ENCODE data around the gene ZFC3H1. TPM values are rescaled to one million over a fixed set of nuclear protein-coding genes. Genes with fewer than 3 reads are reported as not detected.
A peak's percentile ranks its signal among the peaks of the same experiment; 100 is the strongest.

Gene ZFC3H1
- total RNA-seq, 1 donor from 2014 or later, result 49.7 TPM

DNA sequence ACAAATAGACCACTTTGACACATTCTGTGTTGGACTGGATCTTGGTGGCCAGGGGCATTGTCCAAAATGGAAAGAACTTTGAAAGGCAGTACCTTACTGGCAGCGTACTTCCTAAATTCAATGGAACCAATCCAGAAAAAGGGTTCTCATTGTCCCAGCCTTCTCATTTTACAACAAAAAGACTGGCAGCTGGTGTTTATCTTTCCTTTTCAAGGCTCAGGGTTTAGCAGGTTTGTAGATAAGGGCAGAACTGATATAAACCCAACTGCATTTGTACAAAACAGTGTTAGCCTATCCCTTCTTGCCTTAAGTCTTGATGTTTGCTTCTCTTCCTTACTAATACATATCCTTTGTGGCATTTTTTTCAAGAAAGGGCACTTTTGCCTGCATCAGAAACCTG, 8.2 kb upstream of the ZFC3H1 start:
- no peak for DNase-seq (ENCODE audit: extremely low spot score, unreplicated experiment)
- no peaks in the 10 kb centered on the region for H3K27me3 Mint-ChIP-seq (ENCODE audit: unreplicated experiment)
- peaks cover 2% of the 10 kb centered on the region for H3K36me3 Mint-ChIP-seq (ENCODE audit: unreplicated experiment)
- H3K9me3 Mint-ChIP-seq (ENCODE audit: unreplicated experiment), result no peaks in the 10 kb centered on the region
- no peak overlapping the region for H3K27ac Mint-ChIP-seq (ENCODE audit: unreplicated experiment)
- TF ChIP-seq CTCF (IDR thresholded peaks at IDR 0.05), result no peak
- no peak overlapping the region for H3K4me3 Mint-ChIP-seq (ENCODE audit: unreplicated experiment)
- H3K4me1 Mint-ChIP-seq (ENCODE audit: unreplicated experiment), result no peaks in the 10 kb centered on the region

DNA sequence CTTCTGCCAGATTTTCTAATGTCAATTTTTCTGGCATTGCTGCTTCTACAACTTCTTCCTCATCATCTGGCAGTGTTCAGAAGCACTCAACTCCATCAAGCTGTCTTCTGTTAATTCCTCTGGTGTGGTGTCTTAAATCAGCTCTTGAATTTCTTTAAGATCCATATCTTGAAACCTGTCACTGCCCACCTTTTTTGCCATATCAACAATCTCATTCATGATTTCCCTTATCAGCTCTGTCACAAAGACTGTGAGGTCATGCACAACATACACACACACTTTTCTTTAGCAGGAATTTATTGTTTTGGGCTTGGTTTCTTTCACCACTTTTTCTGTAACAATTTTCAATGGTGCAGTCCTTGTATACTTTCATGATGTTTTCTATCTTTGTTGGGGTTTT, 7.7 kb upstream of the ZFC3H1 start:
- peaks cover 2% of the 10 kb centered on the region for H3K36me3 Mint-ChIP-seq (ENCODE audit: unreplicated experiment)
- TF ChIP-seq CTCF (IDR thresholded peaks at IDR 0.05), result no peak
- H3K4me3 Mint-ChIP-seq (ENCODE audit: unreplicated experiment), result no peak overlapping the region

DNA sequence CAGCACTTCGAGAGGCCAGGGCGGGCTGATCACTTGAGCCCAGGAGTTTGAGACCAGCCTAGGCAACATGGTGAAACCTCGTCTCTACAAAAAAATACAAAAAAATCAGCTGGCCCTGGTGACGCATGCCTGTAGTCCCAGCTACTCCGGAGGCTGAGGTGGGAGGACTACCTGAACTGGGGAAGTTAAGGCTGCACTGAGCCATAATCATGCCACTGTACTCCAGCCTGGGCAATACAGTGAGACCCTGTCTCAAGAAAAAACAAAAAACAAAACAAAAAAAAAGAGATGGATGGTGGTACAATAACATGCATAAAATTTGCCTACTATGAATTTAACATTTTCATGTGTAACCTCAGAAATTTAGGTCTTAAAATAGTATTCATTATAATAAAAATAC, 2.6 kb upstream of the ZFC3H1 start:
- Mint-ChIP-seq H3K4me1 (ENCODE audit: unreplicated experiment) (peaks cover 23% of the 10 kb centered on the region), H3K27me3 (ENCODE audit: unreplicated experiment) (no peaks in the 10 kb centered on the region), H3K36me3 (ENCODE audit: unreplicated experiment) (peaks cover 1% of the 10 kb centered on the region), H3K4me3 (ENCODE audit: unreplicated experiment) (no peak overlapping the region), H3K9me3 (ENCODE audit: unreplicated experiment) (no peaks in the 10 kb centered on the region), H3K27ac (ENCODE audit: unreplicated experiment) (no peak overlapping the region)
- no peak for TF ChIP-seq CTCF (IDR thresholded peaks at IDR 0.05)
- DNase-seq (ENCODE audit: extremely low spot score, unreplicated experiment), result no peak

More for the DNA sequence above, 7.7 kb upstream of the ZFC3H1 start:
- Mint-ChIP-seq H3K27ac (ENCODE audit: unreplicated experiment) (no peak overlapping the region), H3K4me1 (ENCODE audit: unreplicated experiment) (no peaks in the 10 kb centered on the region), H3K9me3 (ENCODE audit: unreplicated experiment) (no peaks in the 10 kb centered on the region), H3K27me3 (ENCODE audit: unreplicated experiment) (no peaks in the 10 kb centered on the region)
- DNase-seq (ENCODE audit: extremely low spot score, unreplicated experiment), result no peak

DNA sequence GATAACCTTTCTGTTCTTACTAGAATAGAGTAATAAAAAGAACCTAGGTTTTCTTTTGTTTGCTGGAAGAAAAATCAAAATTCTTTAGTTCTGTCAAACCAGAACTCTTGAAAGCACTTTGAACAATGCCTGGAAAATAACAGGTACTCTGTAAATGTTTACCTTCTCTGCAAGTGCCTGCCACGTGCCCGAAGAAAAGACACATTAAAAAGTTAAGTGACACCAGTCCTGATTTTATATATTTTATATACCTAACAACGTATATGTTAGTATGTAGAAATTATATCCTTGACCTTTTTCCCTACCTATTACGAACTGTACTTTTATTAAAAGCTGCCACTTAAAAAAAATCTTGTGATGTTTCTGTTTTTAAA, 1.4 kb upstream of the ZFC3H1 start:
- Mint-ChIP-seq H3K27ac (ENCODE audit: unreplicated experiment) (peak overlapping the region; percentile 100), H3K4me3 (ENCODE audit: unreplicated experiment) (peak overlapping the region; percentile 99), H3K36me3 (ENCODE audit: unreplicated experiment) (peaks cover 1% of the 10 kb centered on the region), H3K27me3 (ENCODE audit: unreplicated experiment) (no peaks in the 10 kb centered on the region), H3K9me3 (ENCODE audit: unreplicated experiment) (no peaks in the 10 kb centered on the region), H3K4me1 (ENCODE audit: unreplicated experiment) (peaks cover 28% of the 10 kb centered on the region)
- no peak for DNase-seq (ENCODE audit: extremely low spot score, unreplicated experiment)
- no peak for TF ChIP-seq CTCF (IDR thresholded peaks at IDR 0.05)

- peak overlapping the region; percentile 99 for H3K4me3 Mint-ChIP-seq (ENCODE audit: unreplicated experiment)
- no peaks in the 10 kb centered on the region for H3K9me3 Mint-ChIP-seq (ENCODE audit: unreplicated experiment)
- peaks cover 31% of the 10 kb centered on the region for H3K4me1 Mint-ChIP-seq (ENCODE audit: unreplicated experiment)
- H3K27ac Mint-ChIP-seq (ENCODE audit: unreplicated experiment), result peak overlapping the region; percentile 100
- TF ChIP-seq CTCF (IDR thresholded peaks at IDR 0.05), result no peak
- peaks cover 4% of the 10 kb centered on the region for H3K36me3 Mint-ChIP-seq (ENCODE audit: unreplicated experiment)
- DNase-seq (ENCODE audit: extremely low spot score, unreplicated experiment), result no peak
- no peaks in the 10 kb centered on the region for H3K27me3 Mint-ChIP-seq (ENCODE audit: unreplicated experiment)
These were observed 902 bp upstream of the ZFC3H1 start for GRCh38 chr12:71664411-71665089.
